Psoas muscle (tissue), 8 donors: ENCODE data around the gene WDR88. TPM values are rescaled to one million over a fixed set of nuclear protein-coding genes. Genes with fewer than 3 reads are reported as not detected.
A peak's percentile ranks its signal among the peaks of the same experiment; 100 is the strongest.
"Not testable (repeated sequence)": the region's sequence is repeated elsewhere in the genome, so short reads cannot be mapped to it uniquely, and the experiment has no call there.

Experiments used
- ATAC-seq, 4 donors: fragments of 200-7000 bp; cut with Tn5 transposase; one replicate each; pipeline ENCODE4 v1.9.1; 2020; ENCODE audit warnings: moderate library complexity in 3 of 4, mild to moderate bottlenecking in 2 of 4
- DNase-seq, 2 donors: peaks; one replicate each; pipeline ENCODE4 v3.0.0-alpha.2; 2020
- H3K27ac ChIP-seq: fragments of 200-600 bp; one replicate; pipeline ENCODE4 v1.8.0; 2022
- H3K27me3 ChIP-seq, 3 donors: fragments of 200-600 bp in 1 of 3; one replicate each; pipeline versions ENCODE4 v1.6.1 to v1.8.0; 2013 to 2022; ENCODE audit warnings: low read length in 2 of 3, mild to moderate bottlenecking in 2 of 3, moderate library complexity in 1 of 3; ENCODE audit not compliant: insufficient read depth in 3 of 3
- H3K36me3 ChIP-seq, 2 donors: fragments of 200-600 bp in 1 of 2; one replicate each; pipeline versions ENCODE4 v1.6.1 to v1.8.0; 2013 to 2022; ENCODE audit warnings: low read depth in 1 of 2, mild to moderate bottlenecking in 1 of 2, moderate library complexity in 1 of 2; ENCODE audit not compliant: insufficient read depth in 1 of 2
- H3K4me1 ChIP-seq: fragments of 200-600 bp; one replicate; pipeline ENCODE4 v1.8.0; 2022
- H3K4me3 ChIP-seq: fragments of 200-600 bp; one replicate; pipeline ENCODE4 v1.8.0; 2022; ENCODE audit warnings: mild to moderate bottlenecking
- H3K9me3 ChIP-seq: fragments of 200-600 bp; one replicate; pipeline ENCODE4 v1.8.0; 2022
- CTCF ChIP-seq: fragments of 200-600 bp; IDR thresholded peaks from one replicate; pipeline ENCODE4 v1.8.0; 2022; ENCODE audit warnings: antibody characterized with exemption
- WGBS, 3 donors: extraction: QIAGEN DNeasy Blood & Tissue Kit; methylation state at CpG; one replicate each; pipeline versions ENCODE4 v1.1.6 to v1.1.7; 2013; 5-methylcytosine and 5-hydroxymethylcytosine counted together
- intact Hi-C, 2 donors: fragments of 100-400 bp; cut with DNase I; formaldehyde crosslinking; loops; one replicate each; pipeline versions ENCODE4 v1.11.0 to v1.14.2; 2022
- polyA plus RNA-seq, 3 donors: library from polyadenylated mRNA; stranded (reverse); fragments of 200-250 nt; gene quantifications; one replicate each; pipeline ENCODE4 v1.2.3, GENCODE V29; 2013
- total RNA-seq, 4 donors: library from RNA; stranded (reverse); fragmentation: NEBNext Ultra II Directional in 2 of 4; extraction: Animal tissue kit (Norgen Biotek cat#: 25700) in 2 of 4; gene quantifications; one replicate each; pipeline versions ENCODE4 v1.2.1 to v1.2.4, GENCODE V29; 2021 to 2023
- donor health status: healthy with polysubstance abuse.
- donor health status: DM: no; HTN: no; CAD: no; lungs with moderate emphysema.
- donor health status: Bipolar disorder and iron deficiency.
- donor health status: healthy.
- donor health status: DM: yes; HTN: yes; CAD: no.
- donor health status: DM: no; HTN: no; CAD: no.
- donor health status: DM: no; HTN: no; CAD: no.
- donor health status: DM: yes; HTN: yes; CAD: no.

The WDR88 gene
- total and polyA plus RNA-seq, 7 donors = 0.06 TPM; not detected in 6

GRCh38 chr19:33124207-33125098 is 7.5 kb upstream of the WDR88 start:
- H3K9me3 ChIP-seq = no peaks in the 10 kb centered on the region
- no peaks in the 10 kb centered on the region for H3K27me3 ChIP-seq
- intact Hi-C loops = loop anchor here (5.0 kb wide), 2 partner anchors 63 to 152 kb away; partner anchors contain the start of genes CEP89 (in 1 of the 2) and FAAP24 (in 1 of the 2)
- WGBS, 3 donors = 82 to 89% (median 86%) methylated on average over 10 of the region's 10 CpGs
- H3K4me3 ChIP-seq = no peak overlapping the region
- no peak for ATAC-seq
- DNase-seq = no peak
- TF ChIP-seq CTCF = no peak
- no peak overlapping the region for H3K27ac ChIP-seq
- H3K36me3 ChIP-seq = peaks cover 3 to 96% of the 10 kb centered on the region in 2 donors
- H3K4me1 ChIP-seq = no peaks in the 10 kb centered on the region

- Histone ChIP-seq H3K27me3 (no peaks in the 10 kb centered on the region), H3K4me3 (no peak overlapping the region), H3K27ac (no peak overlapping the region), H3K9me3 (no peaks in the 10 kb centered on the region), H3K4me1 (no peaks in the 10 kb centered on the region), H3K36me3 (peaks cover 3 to 100% of the 10 kb centered on the region in 2 donors)
- DNase-seq = peak in 1 of 2 donors; percentile 61
- peak; percentile 78 for TF ChIP-seq CTCF
- WGBS, 3 donors = 37 to 48% (median 41%) methylated on average over 12 of the region's 12 CpGs
- intact Hi-C loops = loop anchor here in 1 of 2 donors (5.0 kb wide), 1 partner anchor 61 kb away; no protein-coding TSS in a partner anchor
- peak; percentile 68 to 89 (median 77) for ATAC-seq
These were observed 6.0 kb upstream of the WDR88 start for GRCh38 chr19:33125929-33126388.

GRCh38 chr19:33126712-33127111 is 5.2 kb upstream of the WDR88 start:
- H3K27ac ChIP-seq, H3K9me3 ChIP-seq, H3K4me3 ChIP-seq, DNase-seq, H3K27me3 ChIP-seq, H3K4me1 ChIP-seq, ATAC-seq: not testable (repeated sequence)
- intact Hi-C loops = loop anchor here in 1 of 2 donors (5.0 kb wide), 1 partner anchor 61 kb away; no protein-coding TSS in a partner anchor
- 93 to 97% (median 95%) methylated on average over 8 of the region's 8 CpGs for WGBS, 3 donors
- peaks cover 3 to 97% of the 10 kb centered on the region in 2 donors for H3K36me3 ChIP-seq

- Histone ChIP-seq H3K9me3 (no peaks in the 10 kb centered on the region), H3K27me3 (peaks cover 0 to 2% (median 0%) of the 10 kb centered on the region in 3 donors), H3K36me3 (peaks cover 3 to 65% of the 10 kb centered on the region in 2 donors), H3K27ac (no peak overlapping the region), H3K4me3 (no peak overlapping the region), H3K4me1 (no peaks in the 10 kb centered on the region)
- DNase-seq (no peak), ATAC-seq (no peak)
- intact Hi-C loops = loop anchor here in 1 of 2 donors (5.0 kb wide), 1 partner anchor 57 kb away; no protein-coding TSS in a partner anchor
- 90 to 95% (median 94%) methylated on average over 6 of the region's 6 CpGs for WGBS, 3 donors
- no peak for TF ChIP-seq CTCF
These were observed 2.0 kb upstream of the WDR88 start for GRCh38 chr19:33129901-33130300.

GRCh38 chr19:33130433-33130832 is 1.5 kb upstream of the WDR88 start:
- DNase-seq (no peak), ATAC-seq (no peak)
- Histone ChIP-seq H3K4me3 (no peak overlapping the region), H3K9me3 (no peaks in the 10 kb centered on the region), H3K27me3 (peaks cover 0 to 7% (median 4%) of the 10 kb centered on the region in 3 donors), H3K4me1 (no peaks in the 10 kb centered on the region), H3K27ac (no peak overlapping the region), H3K36me3 (peaks cover 3 to 60% of the 10 kb centered on the region in 2 donors)
- intact Hi-C loops = no loop called here
- WGBS, 3 donors = 88 to 92% (median 91%) methylated on average over 6 of the region's 6 CpGs
- TF ChIP-seq CTCF = no peak
